Activated naive CD4-positive, alpha-beta T cell treated with anti-CD3 and anti-CD28 coated beads, Interleukin-2, amount 50 U/mL, for 24 hours (primary cell): ENCODE results near the gene NOS2.

ENCODE experiments used
- H3K27ac Mint-ChIP-seq: one replicate; pipeline ENCODE4 v1.8.0; 2021; ENCODE audit warnings: mild to moderate bottlenecking, mixed read lengths
- H3K27me3 Mint-ChIP-seq: one replicate; pipeline ENCODE4 v1.8.0; 2021; ENCODE audit warnings: mixed read lengths
- H3K36me3 Mint-ChIP-seq: one replicate; pipeline ENCODE4 v1.8.0; 2021; ENCODE audit warnings: mixed read lengths
- H3K4me1 Mint-ChIP-seq: one replicate; pipeline ENCODE4 v1.8.0; 2021; ENCODE audit warnings: mixed read lengths
- H3K4me3 Mint-ChIP-seq: one replicate; pipeline ENCODE4 v1.8.0; 2021; ENCODE audit warnings: mild to moderate bottlenecking, mixed read lengths
- H3K9me3 Mint-ChIP-seq: one replicate; pipeline ENCODE4 v1.8.0; 2021; ENCODE audit warnings: mixed read lengths

NOS2 gene

GRCh38 chr17:27807567-27808470 is 7.5 kb upstream of the NOS2 start:
- Mint-ChIP-seq H3K4me1 (peaks cover 44% of the 10 kb centered on the region), H3K27me3 (no peaks in the 10 kb centered on the region), H3K4me3 (peak overlapping the region; percentile 70), H3K9me3 (no peaks in the 10 kb centered on the region), H3K27ac (peak overlapping the region; percentile 93), H3K36me3 (no peaks in the 10 kb centered on the region)

- Mint-ChIP-seq H3K9me3 (no peaks in the 10 kb centered on the region), H3K27ac (peak overlapping the region; percentile 86), H3K4me1 (peaks cover 44% of the 10 kb centered on the region), H3K36me3 (no peaks in the 10 kb centered on the region), H3K27me3 (no peaks in the 10 kb centered on the region), H3K4me3 (peak overlapping the region; percentile 75)
Observed at GRCh38 chr17:27805520-27806146, 5.3 kb upstream of the NOS2 start.

- Mint-ChIP-seq H3K9me3 (no peaks in the 10 kb centered on the region), H3K27ac (no peak overlapping the region), H3K36me3 (no peaks in the 10 kb centered on the region), H3K4me3 (no peak overlapping the region), H3K27me3 (no peaks in the 10 kb centered on the region), H3K4me1 (peaks cover 29% of the 10 kb centered on the region)
Observed at GRCh38 chr17:27804113-27804512, 3.8 kb upstream of the NOS2 start.

- no peak overlapping the region for H3K27ac Mint-ChIP-seq
- H3K9me3 Mint-ChIP-seq: no peaks in the 10 kb centered on the region
- H3K4me1 Mint-ChIP-seq: peaks cover 22% of the 10 kb centered on the region
- peaks cover 2% of the 10 kb centered on the region for H3K27me3 Mint-ChIP-seq
- H3K4me3 Mint-ChIP-seq: no peak overlapping the region
- H3K36me3 Mint-ChIP-seq: no peaks in the 10 kb centered on the region
Observed at GRCh38 chr17:27802962-27803680, 2.8 kb upstream of the NOS2 start.

- Mint-ChIP-seq H3K27ac (no peak overlapping the region), H3K4me1 (peaks cover 13% of the 10 kb centered on the region), H3K36me3 (no peaks in the 10 kb centered on the region), H3K27me3 (peaks cover 2% of the 10 kb centered on the region), H3K4me3 (no peak overlapping the region), H3K9me3 (no peaks in the 10 kb centered on the region)
Observed at GRCh38 chr17:27802033-27802432, 1.7 kb upstream of the NOS2 start.

GRCh38 chr17:27798376-27798775 is 2.0 kb downstream of the NOS2 start:
- Mint-ChIP-seq H3K27me3 (peaks cover 19% of the 10 kb centered on the region), H3K4me1 (peaks cover 7% of the 10 kb centered on the region), H3K36me3 (no peaks in the 10 kb centered on the region), H3K9me3 (no peaks in the 10 kb centered on the region), H3K27ac (no peak overlapping the region), H3K4me3 (no peak overlapping the region)

GRCh38 chr17:27797390-27798091 is 2.8 kb downstream of the NOS2 start:
- Mint-ChIP-seq H3K36me3 (no peaks in the 10 kb centered on the region), H3K27me3 (peaks cover 19% of the 10 kb centered on the region), H3K27ac (no peak overlapping the region), H3K4me1 (peaks cover 7% of the 10 kb centered on the region), H3K4me3 (no peak overlapping the region), H3K9me3 (no peaks in the 10 kb centered on the region)

GRCh38 chr17:27793906-27794569 is 6.3 kb downstream of the NOS2 start:
- peaks cover 7% of the 10 kb centered on the region for H3K4me1 Mint-ChIP-seq
- peaks cover 33% of the 10 kb centered on the region for H3K27me3 Mint-ChIP-seq
- no peaks in the 10 kb centered on the region for H3K9me3 Mint-ChIP-seq
- no peak overlapping the region for H3K27ac Mint-ChIP-seq
- H3K4me3 Mint-ChIP-seq: peak overlapping the region; percentile 63
- H3K36me3 Mint-ChIP-seq: no peaks in the 10 kb centered on the region

- Mint-ChIP-seq H3K4me1 (peaks cover 7% of the 10 kb centered on the region), H3K27ac (no peak overlapping the region), H3K36me3 (no peaks in the 10 kb centered on the region), H3K4me3 (peak overlapping the region; percentile 63), H3K27me3 (peaks cover 34% of the 10 kb centered on the region), H3K9me3 (no peaks in the 10 kb centered on the region)
Observed at GRCh38 chr17:27793168-27793905, 7.0 kb downstream of the NOS2 start.

- peaks cover 36% of the 10 kb centered on the region for H3K27me3 Mint-ChIP-seq
Observed at GRCh38 chr17:27792095-27792494, 8.2 kb downstream of the NOS2 start.

GRCh38 chr17:27788919-27789318 is 11.4 kb downstream of the NOS2 start:
- Mint-ChIP-seq H3K27me3 (peaks cover 21% of the 10 kb centered on the region), H3K9me3 (no peaks in the 10 kb centered on the region), H3K4me3 (no peak overlapping the region), H3K27ac (no peak overlapping the region), H3K4me1 (peaks cover 3% of the 10 kb centered on the region), H3K36me3 (no peaks in the 10 kb centered on the region)

More at GRCh38 chr17:27792095-27792494, 8.2 kb downstream of the NOS2 start:
- Mint-ChIP-seq H3K4me1 (peaks cover 7% of the 10 kb centered on the region), H3K36me3 (no peaks in the 10 kb centered on the region), H3K4me3 (no peak overlapping the region), H3K9me3 (no peaks in the 10 kb centered on the region), H3K27ac (no peak overlapping the region)

GRCh38 chr17:27783440-27784350 is 16.6 kb downstream of the NOS2 start:
- Mint-ChIP-seq H3K27ac (no peak overlapping the region), H3K4me1 (no peaks in the 10 kb centered on the region), H3K36me3 (no peaks in the 10 kb centered on the region), H3K27me3 (peaks cover 4% of the 10 kb centered on the region), H3K9me3 (no peaks in the 10 kb centered on the region), H3K4me3 (no peak overlapping the region)

GRCh38 chr17:27782791-27783206 is 17.5 kb downstream of the NOS2 start:
- Mint-ChIP-seq H3K27ac (no peak overlapping the region), H3K4me3 (no peak overlapping the region), H3K36me3 (no peaks in the 10 kb centered on the region)

More at GRCh38 chr17:27782791-27783206, 17.5 kb downstream of the NOS2 start:
- Mint-ChIP-seq H3K27me3 (peaks cover under 1% of the 10 kb centered on the region), H3K4me1 (no peaks in the 10 kb centered on the region), H3K9me3 (no peaks in the 10 kb centered on the region)
